GM21528 (cell line): Measurements from ENCODE around the gene BABAM2.

Experiments
- ATAC-seq: cut with Tn5 transposase; IDR thresholded peaks from one replicate; pipeline ENCODE4 v1.9.1; 2021; ENCODE audit warnings: mild to moderate bottlenecking, moderate library complexity; ENCODE audit not compliant: unreplicated experiment, low FRiP score

Gene BABAM2

DNA sequence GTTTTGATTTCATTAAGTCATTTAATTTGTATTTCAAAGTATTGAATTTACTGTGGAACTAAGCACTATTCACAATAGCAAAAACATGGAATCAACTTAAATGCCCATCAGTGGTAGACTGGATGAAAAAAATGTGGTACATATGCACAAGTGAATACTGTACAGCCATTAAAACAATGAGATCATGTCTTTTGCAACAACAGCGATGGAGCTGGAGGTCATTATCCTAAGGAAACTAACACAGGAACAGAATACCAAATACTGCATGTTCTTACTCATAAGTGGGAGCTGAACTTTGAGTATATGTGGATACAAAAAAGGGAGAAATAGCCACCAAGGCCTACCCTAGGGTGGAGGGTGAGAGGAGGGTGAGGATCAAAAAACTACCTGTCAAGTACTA lies 164.4 kb downstream of the BABAM2 start:
- ATAC-seq, result no peak

DNA sequence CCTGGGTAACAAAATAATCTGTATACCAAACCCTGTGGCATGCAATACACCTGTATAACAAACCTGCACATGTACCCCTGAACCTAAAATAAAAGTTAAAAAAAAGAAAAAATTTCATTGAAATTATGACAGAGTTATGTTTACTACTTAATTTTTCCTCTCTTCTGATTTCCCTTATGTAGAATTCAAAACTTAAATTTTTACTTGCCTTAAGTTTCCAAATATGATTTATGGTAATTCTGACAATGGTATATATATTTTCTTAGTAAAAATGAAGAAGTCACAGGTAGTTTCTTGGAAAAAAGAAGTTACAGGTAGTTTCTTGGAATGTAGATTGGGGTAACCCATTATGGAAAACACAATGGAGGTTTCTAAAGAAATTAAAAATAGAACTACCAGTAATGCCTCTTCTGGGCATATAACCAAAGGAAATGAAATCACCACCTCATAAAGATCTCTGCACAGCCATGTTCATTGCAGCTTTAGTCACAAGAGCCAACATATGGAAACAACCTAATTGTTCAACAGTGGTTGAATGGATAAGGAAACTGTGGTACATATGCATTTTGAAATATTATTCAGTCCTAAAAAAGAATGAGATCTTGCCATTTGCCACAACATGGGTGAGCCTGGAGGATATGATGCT lies 164.9 kb downstream of the BABAM2 start:
- ATAC-seq, result no peak

DNA sequence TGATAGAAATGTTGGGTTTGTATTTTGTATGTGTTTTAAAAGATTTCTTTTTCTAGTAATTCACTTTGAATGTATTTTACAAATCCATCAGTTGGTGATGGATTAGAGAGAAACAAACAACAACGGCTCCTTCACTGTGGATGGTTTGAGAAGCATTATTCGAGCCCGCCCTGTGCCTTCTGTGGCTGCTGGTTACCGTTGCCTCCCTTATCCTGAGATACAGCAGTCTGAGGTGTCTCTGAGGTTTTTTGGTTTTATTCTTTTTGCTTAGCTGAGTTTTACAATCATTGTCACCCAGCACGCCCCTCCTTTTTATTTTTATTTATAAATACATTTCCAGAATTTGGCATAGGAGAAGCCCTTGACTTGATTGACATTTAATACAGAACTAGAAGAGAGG lies 168.3 kb downstream of the BABAM2 start:
- no peak for ATAC-seq

GRCh38 chr2:28062867-28063266 lies 172.3 kb downstream of the BABAM2 start:
- ATAC-seq, result no peak

DNA sequence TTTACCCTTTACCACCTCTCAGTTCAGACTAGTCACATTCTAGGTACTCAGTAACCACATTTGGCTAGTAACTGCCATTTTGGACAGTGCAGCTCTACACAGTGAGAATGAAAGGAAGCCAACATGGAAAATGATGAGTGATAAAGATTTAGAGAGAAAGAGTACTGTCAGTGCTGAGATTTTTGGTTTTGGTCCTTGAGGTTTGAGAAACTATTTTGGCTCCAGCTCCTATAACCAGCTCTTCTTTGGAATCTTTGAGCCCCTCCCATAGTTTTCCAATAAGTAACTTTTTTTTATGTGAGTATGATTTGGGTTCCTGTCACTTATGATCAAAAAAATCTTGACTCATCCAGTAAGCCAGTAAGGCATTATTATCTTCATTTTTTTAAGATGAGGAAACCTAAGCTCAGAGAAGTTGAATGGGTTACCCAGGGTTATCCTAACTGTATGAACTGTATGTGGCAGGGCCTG lies 173.0 kb downstream of the BABAM2 start:
- no peak for ATAC-seq

- ATAC-seq, result no peak
These were observed 177.1 kb downstream of the BABAM2 start for GRCh38 chr2:28067602-28068001.

DNA sequence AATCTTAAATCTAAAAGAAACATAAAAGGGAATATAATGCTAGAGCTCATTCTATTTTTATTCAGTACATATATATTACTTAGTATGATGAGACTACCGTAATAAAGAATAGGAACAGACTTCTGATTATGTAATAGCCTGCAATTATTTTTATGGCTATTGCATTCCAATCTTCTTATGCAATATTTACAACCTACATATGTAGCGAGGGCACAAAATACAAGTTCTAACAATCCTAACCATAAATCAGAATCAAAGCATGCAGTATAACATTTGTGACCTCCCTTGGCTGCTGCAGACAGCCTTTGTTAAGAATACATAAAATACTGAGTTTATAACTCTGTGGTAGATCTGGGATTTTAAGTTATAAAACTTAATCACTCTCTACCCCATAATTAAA lies 177.6 kb downstream of the BABAM2 start:
- no peak for ATAC-seq

- ATAC-seq, result no peak
These were observed 178.0 kb downstream of the BABAM2 start for GRCh38 chr2:28068527-28068926.

GRCh38 chr2:28071221-28071620 lies 180.7 kb downstream of the BABAM2 start:
- ATAC-seq, result no peak

DNA sequence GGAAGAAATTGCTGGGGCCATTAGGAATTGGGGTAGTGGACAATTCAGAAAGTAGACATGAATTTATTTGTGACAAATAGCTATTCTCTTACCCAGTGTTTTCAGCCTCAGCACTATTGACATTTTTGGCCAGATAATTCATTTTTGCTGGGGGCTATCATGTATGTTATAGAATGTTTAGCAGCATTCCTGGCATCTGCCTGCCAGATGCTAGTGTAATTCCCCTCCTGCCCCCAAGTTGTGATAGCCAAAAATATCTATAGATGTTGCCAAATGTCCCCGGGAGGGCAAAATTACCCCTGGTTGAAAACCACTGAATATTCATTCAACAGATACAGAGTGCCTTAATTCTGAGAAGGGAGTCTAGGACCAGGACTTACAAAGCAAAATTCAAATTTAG lies 183.6 kb downstream of the BABAM2 start:
- ATAC-seq, result no peak

DNA sequence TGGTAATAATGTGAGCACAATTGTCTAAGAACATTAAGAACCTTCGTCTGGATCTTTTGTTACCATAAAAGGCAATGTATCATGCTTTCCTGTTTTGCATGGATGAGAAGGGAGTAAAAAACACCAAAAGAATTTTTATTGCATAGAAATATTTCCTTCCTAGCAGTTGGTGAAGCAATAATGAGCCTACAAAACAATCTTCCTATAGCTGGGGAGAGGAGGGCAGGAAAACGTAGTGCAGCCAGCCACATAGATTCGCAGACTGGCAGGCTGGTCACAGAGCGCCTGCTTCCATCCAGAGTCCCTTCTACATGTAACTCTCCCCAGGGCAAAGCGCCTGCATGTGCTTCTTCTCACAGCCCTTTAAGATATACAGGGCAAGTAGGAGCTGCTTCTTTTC lies 190.4 kb downstream of the BABAM2 start:
- no peak for ATAC-seq

DNA sequence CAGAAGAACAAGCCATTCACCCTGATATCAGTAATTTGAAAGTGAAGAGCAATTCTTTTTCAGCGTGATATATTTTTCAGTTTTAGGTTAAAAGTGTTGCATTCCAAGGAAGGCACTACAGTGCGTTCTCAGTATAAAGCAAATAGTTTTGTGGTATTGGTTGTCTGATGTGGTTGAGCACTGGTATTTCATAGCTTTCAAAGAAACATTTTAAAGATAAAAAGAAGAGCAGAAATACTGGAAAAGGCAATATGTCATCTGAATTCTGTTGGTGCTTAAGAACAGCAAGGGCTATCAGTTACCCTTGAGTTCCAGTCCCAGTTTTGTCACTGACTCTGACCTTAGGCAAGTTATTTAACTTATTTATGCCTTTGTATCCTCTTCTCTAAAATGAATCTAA lies 191.6 kb downstream of the BABAM2 start:
- no peak for ATAC-seq

DNA sequence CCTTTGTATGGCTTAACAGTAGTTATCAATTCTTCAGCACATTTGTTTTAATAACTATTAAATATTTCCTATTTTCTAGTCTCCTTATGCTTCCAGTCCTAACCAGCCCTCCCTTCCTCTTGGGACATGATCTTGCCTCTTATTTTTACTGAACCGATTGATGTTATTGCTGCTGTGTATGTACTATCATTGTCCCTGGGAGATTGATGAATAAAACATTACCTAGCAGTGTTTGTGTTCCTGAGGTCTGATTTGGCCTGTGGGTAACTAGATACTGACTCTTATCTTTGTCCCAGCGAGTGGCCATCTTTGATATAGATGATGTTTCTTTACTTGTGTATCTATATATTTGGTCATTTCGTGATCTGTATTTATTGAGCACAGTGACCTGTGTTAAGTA lies 192.9 kb downstream of the BABAM2 start:
- no peak for ATAC-seq

- no peak for ATAC-seq
These were observed 194.0 kb downstream of the BABAM2 start for GRCh38 chr2:28084564-28084963.

DNA sequence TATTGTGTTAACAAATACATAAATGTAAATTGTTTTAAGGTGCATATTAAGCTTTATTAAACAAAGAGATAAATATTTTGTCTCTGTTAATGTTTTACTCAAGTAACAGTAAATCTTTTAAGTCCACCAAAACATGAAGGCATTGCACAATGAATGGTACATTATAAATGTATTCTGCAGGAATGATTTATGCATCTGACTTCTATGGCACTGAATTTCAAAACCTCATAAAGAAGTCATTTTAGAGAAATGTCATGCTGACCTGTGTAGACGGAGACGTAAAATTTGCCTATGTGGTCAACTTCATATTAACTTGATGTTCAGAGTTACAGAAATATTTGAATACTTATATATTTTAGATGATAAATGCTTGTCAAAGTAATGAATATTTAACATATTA lies 194.7 kb downstream of the BABAM2 start:
- no peak for ATAC-seq

DNA sequence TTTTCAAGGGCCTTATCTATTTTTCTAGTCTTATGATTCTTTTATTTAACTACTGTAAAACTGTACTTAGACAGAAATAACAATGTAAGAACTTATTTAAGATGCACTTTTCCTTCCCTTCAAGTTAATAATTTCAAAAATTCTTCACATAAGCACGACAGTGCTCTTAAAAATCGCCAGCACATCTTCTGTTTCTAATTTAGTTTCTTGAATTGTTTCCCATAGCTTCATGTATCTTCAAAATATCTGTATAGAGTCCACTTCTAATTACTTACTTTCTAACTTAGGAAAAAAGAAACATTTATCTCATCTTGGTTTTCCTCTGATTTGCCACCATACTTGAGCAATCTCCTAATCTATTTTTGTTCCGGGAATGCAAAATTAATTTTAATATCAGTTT lies 196.1 kb downstream of the BABAM2 start:
- ATAC-seq, result no peak

- ATAC-seq, result no peak
These were observed 198.4 kb downstream of the BABAM2 start for GRCh38 chr2:28088970-28089369.

DNA sequence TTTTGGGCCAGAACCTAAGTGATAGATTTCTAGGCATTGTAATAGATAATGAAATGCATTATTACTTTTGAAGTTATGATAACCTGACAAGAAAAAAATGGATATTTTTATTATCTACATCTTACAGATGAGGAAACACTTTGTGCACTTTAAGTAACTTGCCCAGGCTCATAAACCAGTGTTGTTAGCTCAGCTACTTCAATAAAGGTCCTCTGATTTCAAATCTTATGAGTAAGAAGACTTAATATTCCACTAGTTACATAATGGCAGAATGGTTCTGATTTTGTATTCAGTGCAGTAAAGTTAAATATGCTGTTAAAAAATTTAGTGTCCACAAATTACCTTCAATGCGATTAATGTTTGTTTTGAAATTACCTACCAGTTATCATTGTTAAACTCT lies 199.0 kb downstream of the BABAM2 start:
- no peak for ATAC-seq

DNA sequence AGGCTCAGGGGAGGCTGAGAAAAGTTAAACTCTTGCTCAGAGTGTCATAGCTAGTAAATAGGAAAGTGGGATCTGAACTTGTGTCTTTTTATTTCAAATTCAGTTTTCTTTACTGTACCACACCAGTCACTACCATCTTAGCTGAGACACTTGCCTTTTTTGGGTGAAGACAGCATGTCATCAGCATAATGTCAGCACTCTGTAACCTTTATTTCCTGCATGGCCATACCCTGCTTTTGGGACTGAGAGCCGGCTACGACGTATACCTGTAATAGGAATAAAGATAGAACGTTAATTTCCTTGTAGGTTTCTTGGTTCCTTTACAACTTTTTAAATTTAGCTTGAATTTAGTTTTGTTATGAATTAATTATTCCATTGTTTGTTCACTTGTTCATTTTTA lies 202.8 kb downstream of the BABAM2 start:
- no peak for ATAC-seq

GRCh38 chr2:28093768-28094167 lies 203.2 kb downstream of the BABAM2 start:
- no peak for ATAC-seq

GRCh38 chr2:28094739-28095138 lies 204.2 kb downstream of the BABAM2 start:
- ATAC-seq, result no peak

GRCh38 chr2:28095622-28096021 lies 205.1 kb downstream of the BABAM2 start:
- no peak for ATAC-seq

DNA sequence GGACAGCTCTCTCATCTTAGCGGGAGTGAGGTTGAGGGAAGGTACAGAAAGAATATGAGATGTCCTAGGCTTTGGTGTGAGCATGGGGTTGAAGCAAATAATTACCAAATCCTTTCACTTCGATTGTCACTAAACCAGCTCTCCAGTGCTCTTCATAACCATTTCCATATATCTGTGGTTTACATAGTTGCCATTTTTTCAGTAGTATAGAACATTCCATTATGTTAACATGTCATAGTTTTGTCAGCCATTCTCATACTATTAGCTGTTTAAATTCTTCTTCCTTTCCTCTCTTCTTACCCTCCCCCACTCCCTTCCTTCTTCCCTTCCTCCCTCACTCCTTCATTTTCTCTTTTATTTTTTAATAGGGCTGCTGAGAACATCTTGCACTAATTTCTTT lies 205.9 kb downstream of the BABAM2 start:
- ATAC-seq, result no peak
